ENCODE results near the gene TUFM.

Gene TUFM

DNA sequence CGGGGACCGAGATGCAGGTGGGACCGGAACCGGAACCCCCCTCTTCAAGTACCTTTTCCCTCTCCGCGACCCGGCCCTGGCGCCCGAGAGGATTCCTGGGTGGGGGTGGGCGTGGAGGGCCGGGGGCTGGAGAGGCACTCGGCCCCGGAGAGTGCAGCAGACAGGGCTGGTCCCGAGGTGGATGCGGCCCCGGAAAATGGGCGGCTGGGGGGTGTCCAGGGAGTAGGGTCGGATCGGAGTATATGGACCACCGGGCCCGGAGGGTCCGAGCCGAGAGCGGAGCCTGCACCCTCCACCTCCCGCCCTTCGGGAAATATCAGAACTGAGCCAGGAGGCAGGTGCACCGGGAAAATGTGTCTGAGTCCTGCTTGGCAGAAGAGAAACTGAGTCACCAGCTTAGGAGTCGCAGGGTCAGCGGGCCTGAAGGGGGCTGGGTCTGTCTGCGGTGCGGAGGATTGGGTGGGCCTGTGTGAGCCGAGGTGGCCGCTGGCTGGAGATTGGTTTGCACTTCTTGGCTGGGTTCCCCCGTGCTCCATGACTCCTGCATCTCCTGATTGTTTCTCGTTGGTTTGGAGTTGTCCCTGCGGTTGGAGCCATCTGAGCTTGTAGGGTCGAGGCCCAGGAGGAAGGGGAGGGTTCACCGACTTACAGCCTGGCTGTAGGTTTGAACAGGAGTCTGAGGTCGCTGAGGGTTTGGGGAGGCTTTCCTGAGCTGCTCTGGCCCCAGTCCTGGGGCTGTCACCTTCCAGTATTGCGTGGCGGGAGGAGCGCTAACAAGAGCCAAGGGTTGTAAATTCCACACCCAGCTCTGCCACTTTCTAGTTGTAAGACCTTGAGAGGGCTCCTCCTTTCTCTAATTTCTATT is 18.0 kb upstream of the TUFM start:
- H3K27ac ChIP-seq = peak overlapping the region; percentile 92
- DNase-seq (ENCODE audit: low spot score) = no peak
- ChIA-PET POLR2A (ENCODE audit: low non-redundant PET) (interaction anchor here (0.6 to 1.8 kb wide), 3 partner anchors 11 to 58 kb away, joined by 3 to 13 read pairs (median 3); no protein-coding TSS in a partner anchor), CTCF (no interaction called here)
- TF ChIP-seq, protein P1, sequence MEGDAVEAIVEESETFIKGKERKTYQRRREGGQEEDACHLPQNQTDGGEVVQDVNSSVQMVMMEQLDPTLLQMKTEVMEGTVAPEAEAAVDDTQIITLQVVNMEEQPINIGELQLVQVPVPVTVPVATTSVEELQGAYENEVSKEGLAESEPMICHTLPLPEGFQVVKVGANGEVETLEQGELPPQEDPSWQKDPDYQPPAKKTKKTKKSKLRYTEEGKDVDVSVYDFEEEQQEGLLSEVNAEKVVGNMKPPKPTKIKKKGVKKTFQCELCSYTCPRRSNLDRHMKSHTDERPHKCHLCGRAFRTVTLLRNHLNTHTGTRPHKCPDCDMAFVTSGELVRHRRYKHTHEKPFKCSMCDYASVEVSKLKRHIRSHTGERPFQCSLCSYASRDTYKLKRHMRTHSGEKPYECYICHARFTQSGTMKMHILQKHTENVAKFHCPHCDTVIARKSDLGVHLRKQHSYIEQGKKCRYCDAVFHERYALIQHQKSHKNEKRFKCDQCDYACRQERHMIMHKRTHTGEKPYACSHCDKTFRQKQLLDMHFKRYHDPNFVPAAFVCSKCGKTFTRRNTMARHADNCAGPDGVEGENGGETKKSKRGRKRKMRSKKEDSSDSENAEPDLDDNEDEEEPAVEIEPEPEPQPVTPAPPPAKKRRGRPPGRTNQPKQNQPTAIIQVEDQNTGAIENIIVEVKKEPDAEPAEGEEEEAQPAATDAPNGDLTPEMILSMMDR (conservative IDR thresholded peaks at IDR 0.05; ENCODE audit: low read depth) = no peak

DNA sequence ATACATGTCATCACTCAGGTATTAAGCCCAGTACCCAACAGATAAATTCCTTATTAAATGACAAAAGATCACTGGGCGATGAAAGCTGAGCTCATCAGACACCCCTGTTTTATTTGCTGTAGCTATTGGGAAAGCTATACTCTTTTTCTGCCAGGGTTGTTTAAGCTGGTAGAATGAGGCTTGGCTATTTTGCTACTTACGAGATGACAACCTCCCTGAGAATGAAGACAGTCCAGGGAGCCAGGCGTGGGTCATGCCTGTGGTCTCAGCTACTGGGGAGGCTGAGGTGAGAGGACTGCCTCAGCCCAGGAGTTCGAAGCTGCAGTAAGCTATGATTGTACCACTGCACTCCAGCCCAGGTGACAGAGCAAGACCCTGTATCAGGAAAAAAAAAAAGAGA is 13.2 kb upstream of the TUFM start:
- DNase-seq (ENCODE audit: low spot score) = no peak
- H3K27ac ChIP-seq = peak overlapping the region; percentile 88
- ChIA-PET POLR2A (ENCODE audit: low non-redundant PET) (no interaction called here), CTCF (interaction anchor here (0.9 kb wide), 1 partner anchor 14 kb away, joined by 3 read pairs; no protein-coding TSS in a partner anchor)
- TF ChIP-seq, protein P1 (conservative IDR thresholded peaks at IDR 0.05; ENCODE audit: low read depth) = no peak

DNA sequence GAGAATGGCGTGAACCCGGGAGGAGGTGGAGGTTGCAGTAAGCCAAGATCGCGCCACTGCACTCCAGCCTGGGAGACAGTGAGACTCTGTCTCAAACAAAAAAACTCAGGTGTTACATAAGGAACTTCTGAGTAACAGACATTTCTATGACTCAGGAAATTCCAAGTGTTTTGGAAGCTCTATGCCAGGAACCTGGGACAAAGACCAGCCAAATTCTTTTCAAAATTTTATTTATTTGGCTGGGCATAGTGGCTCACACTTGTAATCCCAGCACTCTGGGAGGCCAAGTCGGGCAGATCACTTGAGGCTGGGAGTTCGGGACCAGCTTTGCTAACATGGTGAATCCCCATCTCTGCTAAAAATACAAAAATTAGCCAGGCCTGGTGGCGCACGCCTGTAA is 12.3 kb upstream of the TUFM start:
- TF ChIP-seq, protein P1 (conservative IDR thresholded peaks at IDR 0.05; ENCODE audit: low read depth) = no peak
- CTCF ChIA-PET = interaction anchor here (0.9 kb wide), 1 partner anchor 15 kb away, joined by 3 read pairs; no protein-coding TSS in a partner anchor
- POLR2A ChIA-PET (ENCODE audit: low non-redundant PET) = no interaction called here
- DNase-seq (ENCODE audit: low spot score) = no peak
- H3K27ac ChIP-seq = peak overlapping the region; percentile 88

- CTCF ChIA-PET = interaction anchor here (0.7 to 1.8 kb wide), 2 partner anchors 98 to 131 kb away, joined by 5 to 11 read pairs; no protein-coding TSS in a partner anchor
These were observed 755 bp upstream of the TUFM start for GRCh38 chr16:28846933-28847273.

DNA sequence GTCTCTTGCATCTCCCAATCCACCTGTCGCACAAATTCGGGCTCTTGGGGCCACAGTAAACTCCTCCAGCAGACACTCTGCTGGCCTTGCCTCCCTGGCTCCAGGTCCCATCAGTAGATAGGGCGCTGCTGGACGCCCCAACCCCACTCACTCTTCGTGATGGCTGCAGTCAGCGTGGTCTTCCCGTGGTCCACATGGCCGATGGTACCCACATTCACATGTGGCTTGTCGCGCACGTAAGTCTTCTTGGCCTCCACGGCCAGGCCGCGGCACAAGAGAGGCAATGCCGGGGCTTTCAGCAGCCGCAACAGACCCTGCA is 428 bp downstream of the TUFM start:
- ChIA-PET POLR2A (ENCODE audit: low non-redundant PET) (no interaction called here), CTCF (interaction anchor here (0.5 to 1.8 kb wide), 5 partner anchors 9 to 1003 kb away, joined by 3 to 11 read pairs (median 3); no protein-coding TSS in a partner anchor)
- no peak for DNase-seq (ENCODE audit: low spot score)

More at GRCh38 chr16:28846933-28847273, 755 bp upstream of the TUFM start:
- DNase-seq (ENCODE audit: low spot score) = no peak
- TF ChIP-seq, protein P1 (conservative IDR thresholded peaks at IDR 0.05; ENCODE audit: low read depth) = no peak
- POLR2A ChIA-PET (ENCODE audit: low non-redundant PET) = interaction anchor here (0.7 to 1.0 kb wide), 2 partner anchors 16 to 173 kb away, joined by 5 to 13 read pairs; partner anchors contain the start of gene SH2B1
- H3K27ac ChIP-seq = peak overlapping the region; percentile 80

DNA sequence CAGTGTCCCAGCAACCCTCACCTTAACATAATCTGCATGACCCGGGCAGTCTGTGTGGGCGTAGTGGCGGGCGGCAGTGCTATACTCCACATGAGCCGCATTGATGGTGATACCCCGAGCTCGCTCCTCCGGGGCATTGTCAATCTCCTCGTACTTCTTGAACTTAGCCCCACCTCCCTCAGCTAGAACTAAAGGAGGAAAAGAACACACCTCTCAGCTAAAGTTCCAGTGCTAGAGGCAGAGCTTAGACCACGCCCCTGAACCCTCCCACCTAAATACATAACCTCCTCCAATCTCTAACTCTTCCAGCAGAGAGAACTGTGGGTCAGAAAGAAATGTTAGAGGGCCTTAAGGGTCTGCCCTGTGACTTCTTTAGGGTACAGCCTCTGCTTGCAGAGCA is 855 bp downstream of the TUFM start:
- TF ChIP-seq, protein P1 (conservative IDR thresholded peaks at IDR 0.05; ENCODE audit: low read depth) = no peak
- no peak for DNase-seq (ENCODE audit: low spot score)
- ChIA-PET CTCF (interaction anchor here (1.1 kb wide), 1 partner anchor 15 kb away, joined by 3 read pairs; no protein-coding TSS in a partner anchor), POLR2A (ENCODE audit: low non-redundant PET) (no interaction called here)
- peak overlapping the region; percentile 80 for H3K27ac ChIP-seq

More for the DNA sequence above, 428 bp downstream of the TUFM start:
- TF ChIP-seq, protein P1 (conservative IDR thresholded peaks at IDR 0.05; ENCODE audit: low read depth) = no peak
- peak overlapping the region; percentile 80 for H3K27ac ChIP-seq
